Measurements from ENCODE around the gene NDST3.
A peak's percentile ranks its signal among the peaks of the same experiment; 100 is the strongest.

The NDST3 gene

DNA sequence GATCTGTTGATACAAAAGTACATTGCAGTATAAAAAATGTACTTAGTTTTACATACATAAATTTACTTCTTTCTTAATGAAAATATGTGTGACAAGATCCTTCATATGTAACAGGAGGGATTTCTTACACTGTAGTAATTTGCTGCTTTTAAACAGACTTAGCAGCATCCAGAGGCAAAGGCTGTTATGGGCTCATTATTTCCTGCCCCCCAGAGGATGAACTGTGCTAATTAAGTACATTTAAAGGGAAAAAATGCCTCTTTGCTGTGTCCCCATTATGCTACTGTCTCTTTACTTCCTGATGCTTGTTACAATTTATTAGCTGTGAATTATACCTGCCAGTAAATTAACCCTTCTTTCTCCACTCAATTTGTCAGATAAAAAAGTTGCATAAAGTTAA lies 47.1 kb downstream of the NDST3 start:
- no peak for DNase-seq (ENCODE audit: low spot score)

DNA sequence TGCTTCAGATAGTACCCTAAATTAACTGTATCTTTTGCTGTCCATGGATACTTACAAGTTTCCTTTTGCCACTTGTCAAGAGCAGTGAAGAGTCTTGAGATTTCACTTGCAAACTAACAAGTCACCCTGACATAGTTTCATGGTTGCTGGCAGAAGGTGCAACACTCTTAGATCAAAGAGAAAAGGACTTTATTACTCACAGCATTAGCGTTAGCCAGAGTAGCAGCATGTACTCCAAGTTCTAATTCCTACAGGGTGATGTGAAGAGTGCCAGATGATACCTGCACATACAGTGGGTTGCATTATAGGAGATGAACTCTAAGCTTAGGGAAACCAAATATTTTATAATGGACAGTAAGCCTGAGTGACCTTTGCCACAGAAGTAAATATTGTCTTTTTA lies 47.9 kb downstream of the NDST3 start:
- DNase-seq (ENCODE audit: low spot score), result no peak

GRCh38 chr4:118085700-118086099 lies 51.4 kb downstream of the NDST3 start:
- DNase-seq (ENCODE audit: low spot score), result no peak

GRCh38 chr4:118086344-118086743 lies 52.1 kb downstream of the NDST3 start:
- peak; percentile 51 for DNase-seq (ENCODE audit: low spot score)

DNA sequence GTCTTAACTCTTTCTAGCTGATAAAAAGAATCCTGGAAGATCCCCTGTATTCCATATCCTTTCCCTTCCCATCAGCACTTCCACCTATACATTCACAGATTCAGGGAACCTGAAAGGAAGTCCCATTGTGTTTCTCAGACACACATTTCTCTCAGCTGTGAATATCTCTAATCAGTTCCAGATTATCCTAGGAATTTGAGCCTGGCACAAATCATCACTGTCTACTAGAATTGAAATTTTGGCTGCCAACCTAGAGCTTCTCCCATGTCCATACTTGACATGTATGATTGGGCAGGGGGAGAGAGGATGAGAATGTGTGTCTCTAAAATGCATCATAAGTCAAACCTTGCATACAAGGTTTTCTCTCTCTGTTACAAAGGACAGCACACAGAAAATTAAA lies 53.1 kb downstream of the NDST3 start:
- DNase-seq (ENCODE audit: low spot score), result no peak

DNA sequence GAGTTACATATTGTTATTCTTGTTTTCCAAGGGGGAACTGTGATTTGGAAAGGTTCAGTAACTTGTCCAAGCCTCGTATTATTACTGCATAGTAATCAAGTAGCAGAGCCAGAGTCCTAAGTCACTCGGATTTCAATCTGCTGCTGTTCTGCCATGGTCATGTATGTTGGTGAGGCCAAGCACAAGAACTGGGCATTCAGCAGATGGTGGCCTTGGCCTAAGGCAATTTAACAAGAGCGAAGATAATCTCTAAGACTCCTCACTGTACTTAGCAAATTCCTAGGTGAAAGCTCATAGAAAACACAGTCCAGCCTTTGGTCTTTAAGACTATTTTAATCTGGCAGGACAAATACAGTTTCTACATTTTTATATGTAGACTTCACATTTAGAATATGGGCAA lies 64.8 kb downstream of the NDST3 start:
- no peak for DNase-seq (ENCODE audit: low spot score)

DNA sequence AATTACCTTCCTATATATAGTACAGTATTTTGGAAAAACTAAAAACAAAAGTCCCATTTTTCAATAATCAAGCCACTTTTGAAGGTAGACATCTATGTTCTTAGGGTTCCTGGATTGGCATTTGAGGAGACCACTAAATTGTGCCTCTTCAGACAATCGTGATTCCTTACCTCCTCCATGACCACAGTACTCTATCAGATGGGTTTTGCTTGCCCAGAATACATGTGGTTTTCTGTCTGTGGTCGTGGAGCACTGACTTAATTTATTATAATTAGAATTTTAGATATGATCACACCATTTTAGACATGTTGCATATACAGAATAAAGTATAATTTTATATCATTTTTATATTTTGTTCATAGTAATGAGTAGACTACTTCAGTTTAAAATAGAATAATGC lies 67.9 kb downstream of the NDST3 start:
- DNase-seq (ENCODE audit: low spot score), result no peak

GRCh38 chr4:118112117-118113046 lies 78.1 kb downstream of the NDST3 start:
- peak; percentile 46 for DNase-seq (ENCODE audit: low spot score)

DNA sequence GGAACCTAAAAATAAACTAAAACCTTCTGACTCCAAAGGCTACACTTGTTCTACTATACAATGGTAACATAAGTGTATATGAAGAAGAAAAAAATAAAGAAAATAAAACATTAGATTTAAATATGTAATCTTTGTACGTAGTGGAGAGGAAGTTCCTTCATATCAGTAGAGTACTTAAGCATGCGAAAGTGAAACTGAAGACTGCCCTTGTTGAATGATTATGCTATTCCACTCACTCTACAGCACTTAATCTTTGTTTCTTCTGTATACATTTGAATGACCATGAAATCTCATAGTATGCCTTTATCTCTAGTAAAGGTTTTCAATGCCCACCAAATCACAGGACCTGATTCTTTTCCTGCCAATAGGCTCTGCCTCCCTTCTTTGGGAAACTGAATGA lies 78.9 kb downstream of the NDST3 start:
- no peak for DNase-seq (ENCODE audit: low spot score)

- no peak for DNase-seq (ENCODE audit: low spot score)
These were observed 80.4 kb downstream of the NDST3 start for GRCh38 chr4:118114720-118115119.

GRCh38 chr4:118120120-118120760 lies 86.0 kb downstream of the NDST3 start:
- no peak for DNase-seq (ENCODE audit: low spot score)

GRCh38 chr4:118124997-118125396 lies 90.7 kb downstream of the NDST3 start:
- DNase-seq (ENCODE audit: low spot score), result peak; percentile 14

- no peak for DNase-seq (ENCODE audit: low spot score)
These were observed 105.0 kb downstream of the NDST3 start for GRCh38 chr4:118139241-118139640.

DNA sequence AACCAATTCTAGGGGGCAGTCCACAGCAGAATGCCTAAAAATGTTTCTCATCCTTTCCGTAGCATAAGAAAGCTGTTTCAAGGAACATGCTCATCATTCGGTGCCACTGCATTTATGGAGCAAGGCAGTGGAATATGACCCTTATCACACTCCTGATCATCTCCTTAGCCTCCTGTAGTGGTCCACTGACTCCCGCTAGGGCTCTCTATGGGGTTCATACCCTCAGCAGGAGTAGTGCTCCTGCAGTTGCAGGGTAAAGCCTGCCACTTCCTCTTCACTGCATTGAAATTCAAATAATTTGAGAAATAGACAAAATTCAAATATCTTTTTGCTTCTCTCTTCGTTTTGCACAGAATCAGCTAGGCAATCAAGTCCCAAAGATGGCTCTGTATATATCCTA lies 107.0 kb downstream of the NDST3 start:
- DNase-seq (ENCODE audit: low spot score), result no peak

- DNase-seq (ENCODE audit: low spot score), result peak; percentile 10
These were observed 120.4 kb downstream of the NDST3 start for GRCh38 chr4:118154649-118155048.

DNA sequence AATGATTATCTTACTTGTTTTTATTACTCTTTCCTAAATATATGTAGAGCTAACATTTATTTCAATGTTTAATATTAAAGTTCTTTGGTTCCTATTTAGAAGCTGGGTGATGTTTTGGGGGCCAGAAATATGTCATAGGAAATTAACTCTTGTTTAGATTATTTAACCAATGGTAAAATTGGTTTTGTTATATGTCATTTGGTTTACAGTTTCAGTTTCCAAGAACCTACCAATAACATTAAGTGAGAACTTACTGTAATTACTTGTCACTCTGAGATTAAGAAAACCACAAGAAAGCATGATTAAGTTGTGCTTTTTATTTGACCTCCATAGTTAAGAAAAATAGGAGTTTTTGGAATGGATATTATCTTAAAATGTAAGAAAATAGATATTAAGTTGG lies 121.2 kb downstream of the NDST3 start:
- DNase-seq (ENCODE audit: low spot score), result no peak

DNA sequence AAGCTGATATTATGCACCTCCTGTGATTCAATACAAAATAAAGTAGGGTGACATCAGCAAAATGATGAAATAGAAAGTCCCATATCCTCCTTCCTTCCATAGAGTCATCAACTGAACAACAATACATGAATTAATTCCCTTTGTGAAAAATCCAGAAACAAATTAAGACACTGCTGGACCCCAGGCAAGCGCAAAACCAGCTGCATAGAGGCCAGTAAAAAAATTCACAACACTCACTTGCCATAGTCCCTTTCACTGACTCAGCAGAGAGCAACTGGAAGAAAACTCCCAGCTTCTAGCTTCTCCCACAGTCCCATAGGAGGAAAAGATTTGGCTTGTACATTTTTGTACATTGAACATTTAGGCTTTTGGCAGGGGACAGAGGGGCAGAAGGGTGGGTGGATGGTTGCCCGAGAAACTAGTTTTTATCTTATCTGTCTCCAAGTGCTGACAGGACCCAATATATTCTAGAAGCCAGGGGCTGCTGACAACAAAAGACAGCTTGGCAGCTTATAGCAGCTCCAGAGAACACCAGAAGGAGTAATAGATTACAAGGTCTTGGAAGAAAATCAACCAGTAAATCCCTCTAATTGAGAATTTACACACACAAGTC lies 124.6 kb downstream of the NDST3 start:
- DNase-seq (ENCODE audit: low spot score), result no peak

- DNase-seq (ENCODE audit: low spot score), result no peak
These were observed 133.0 kb downstream of the NDST3 start for GRCh38 chr4:118167306-118167705.

DNA sequence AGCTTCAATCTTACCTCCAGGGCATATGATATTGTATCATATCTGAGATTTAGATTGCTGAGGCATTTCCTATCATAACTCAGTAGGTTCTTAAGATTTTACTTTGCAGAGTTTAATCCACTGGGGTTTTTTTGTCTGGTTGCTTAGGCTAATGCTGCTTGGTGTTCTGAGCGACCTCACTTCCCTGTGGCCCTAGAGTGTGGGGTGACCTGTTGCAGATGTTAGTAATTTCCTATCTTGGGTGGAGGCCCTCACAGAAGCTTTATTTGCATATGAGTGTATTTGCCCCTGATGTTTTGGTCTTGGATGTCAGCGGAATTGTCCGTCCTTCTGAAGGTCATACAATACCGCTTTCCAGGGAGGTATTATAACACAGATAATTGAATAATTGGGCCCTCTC lies 137.1 kb downstream of the NDST3 start:
- DNase-seq (ENCODE audit: low spot score), result no peak

- DNase-seq (ENCODE audit: low spot score), result no peak
These were observed 138.8 kb downstream of the NDST3 start for GRCh38 chr4:118173126-118173525.

GRCh38 chr4:118173956-118174725 lies 139.9 kb downstream of the NDST3 start:
- DNase-seq (ENCODE audit: low spot score), result no peak

DNA sequence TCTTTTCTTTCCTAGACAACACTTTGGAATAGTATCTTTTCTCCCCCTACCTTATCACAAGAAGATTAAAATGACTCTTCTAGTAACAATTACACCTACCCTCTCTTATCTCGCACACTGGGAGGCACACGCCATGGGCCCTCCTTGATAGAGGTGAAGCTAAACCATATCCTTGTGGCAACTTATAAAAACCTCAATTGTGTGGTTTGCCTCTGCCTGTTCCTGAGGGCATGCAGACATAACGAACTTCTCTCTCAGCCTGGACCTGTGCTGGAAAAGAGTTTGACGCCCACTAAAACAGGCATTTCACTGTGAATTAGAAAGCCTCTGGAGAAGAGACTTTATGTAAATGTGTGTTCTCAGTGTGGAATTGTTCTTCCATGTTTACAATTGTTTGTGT lies 141.2 kb downstream of the NDST3 start:
- DNase-seq (ENCODE audit: low spot score), result no peak

All from kidney tubule cell (primary cell).